ENCODE data around the gene ALPK1. TPM values are rescaled to one million over a fixed set of nuclear protein-coding genes. Genes with fewer than 3 reads are reported as not detected.

ALPK1 gene
- total RNA-seq, 4 donors from 2014 or later: 12.6 to 19.9 (median 14.8) TPM

DNA sequence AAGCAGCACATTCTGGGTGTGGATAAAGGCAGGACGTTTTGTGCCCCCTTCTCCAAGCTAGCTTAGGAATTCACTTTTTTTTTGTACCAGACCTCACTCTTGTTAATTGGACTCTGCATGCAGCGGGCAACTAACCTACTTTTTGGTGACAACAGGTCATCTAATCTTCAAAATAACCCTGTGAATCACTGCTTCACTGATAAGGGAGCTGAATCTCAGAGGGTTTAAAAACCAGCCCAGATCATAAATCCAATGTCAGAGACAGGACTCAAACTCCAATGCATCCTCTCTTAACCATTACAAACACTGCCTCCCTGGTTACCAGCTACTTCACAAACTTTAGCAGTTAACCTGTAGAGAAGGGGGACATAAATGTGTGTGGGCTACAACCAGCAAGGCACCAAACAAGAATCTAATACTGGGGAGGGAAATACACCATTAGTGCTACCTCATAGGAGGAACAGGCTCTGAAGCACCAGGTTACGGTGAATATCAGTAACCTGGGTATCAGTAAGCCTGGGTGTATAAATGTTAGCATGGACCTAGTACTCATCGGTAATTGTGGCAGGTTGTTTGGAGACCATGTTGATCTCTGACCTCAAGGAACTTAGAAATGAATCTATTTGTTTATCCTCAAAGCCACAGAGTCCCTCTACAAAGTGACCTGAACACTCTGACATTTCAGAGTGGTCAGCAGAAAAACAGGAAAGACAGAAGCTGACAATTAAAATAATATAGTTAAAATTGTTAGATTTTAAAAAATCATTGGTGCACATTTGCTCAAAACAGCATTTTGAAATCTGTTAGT lies 14.1 kb upstream of the ALPK1 start:
- WGBS: 79% methylated on average over 4 of the region's 4 CpGs

DNA sequence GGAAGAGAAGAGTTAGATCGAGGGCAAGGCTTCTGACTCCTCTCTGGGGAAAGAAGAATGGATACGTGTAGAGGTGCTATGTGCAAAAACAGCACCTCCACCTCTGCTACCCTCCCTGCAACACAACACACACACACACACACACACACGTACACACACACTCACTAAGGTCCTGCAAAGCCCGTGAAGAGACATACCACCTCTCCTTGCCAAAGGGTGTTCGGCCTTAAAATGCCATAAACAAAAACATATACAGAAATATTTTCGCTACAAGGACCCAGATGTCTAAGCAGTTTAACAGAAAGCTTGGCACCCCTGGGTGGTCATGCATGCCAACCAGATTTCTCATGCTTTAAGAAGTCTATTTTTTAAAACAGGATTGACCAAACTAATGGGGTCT lies 13.0 kb upstream of the ALPK1 start:
- TF ChIP-seq, protein P1, sequence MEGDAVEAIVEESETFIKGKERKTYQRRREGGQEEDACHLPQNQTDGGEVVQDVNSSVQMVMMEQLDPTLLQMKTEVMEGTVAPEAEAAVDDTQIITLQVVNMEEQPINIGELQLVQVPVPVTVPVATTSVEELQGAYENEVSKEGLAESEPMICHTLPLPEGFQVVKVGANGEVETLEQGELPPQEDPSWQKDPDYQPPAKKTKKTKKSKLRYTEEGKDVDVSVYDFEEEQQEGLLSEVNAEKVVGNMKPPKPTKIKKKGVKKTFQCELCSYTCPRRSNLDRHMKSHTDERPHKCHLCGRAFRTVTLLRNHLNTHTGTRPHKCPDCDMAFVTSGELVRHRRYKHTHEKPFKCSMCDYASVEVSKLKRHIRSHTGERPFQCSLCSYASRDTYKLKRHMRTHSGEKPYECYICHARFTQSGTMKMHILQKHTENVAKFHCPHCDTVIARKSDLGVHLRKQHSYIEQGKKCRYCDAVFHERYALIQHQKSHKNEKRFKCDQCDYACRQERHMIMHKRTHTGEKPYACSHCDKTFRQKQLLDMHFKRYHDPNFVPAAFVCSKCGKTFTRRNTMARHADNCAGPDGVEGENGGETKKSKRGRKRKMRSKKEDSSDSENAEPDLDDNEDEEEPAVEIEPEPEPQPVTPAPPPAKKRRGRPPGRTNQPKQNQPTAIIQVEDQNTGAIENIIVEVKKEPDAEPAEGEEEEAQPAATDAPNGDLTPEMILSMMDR (IDR thresholded peaks at IDR 0.05): no peak
- Histone ChIP-seq H3K27ac (replicated peaks in 1 of 4) (peak overlapping the region; percentile 73 to 86 (median 80)), H3K4me1 (peaks cover 17 to 38% (median 34%) of the 10 kb centered on the region in 4 donors), H3K36me3 (no peaks in the 10 kb centered on the region), H3K4me3 (peak overlapping the region; percentile 65 to 88 (median 83)), H3K27me3 (no peaks in the 10 kb centered on the region), H3K9me3 (no peaks in the 10 kb centered on the region)
- WGBS: 25% methylated on average over 6 of the region's 6 CpGs
- no peak for DNase-seq (ENCODE audit: extremely low spot score)
- intact Hi-C loops (cut with DNase I): no loop called here

More for the DNA sequence above, 14.1 kb upstream of the ALPK1 start:
- Histone ChIP-seq H3K4me1 (peaks cover 22 to 43% (median 35%) of the 10 kb centered on the region in 4 donors), H3K27ac (replicated peaks in 1 of 4) (no peak overlapping the region), H3K4me3 (no peak overlapping the region), H3K27me3 (no peaks in the 10 kb centered on the region), H3K9me3 (no peaks in the 10 kb centered on the region), H3K36me3 (no peaks in the 10 kb centered on the region)
- intact Hi-C loops (cut with DNase I): no loop called here
- no peak for DNase-seq (ENCODE audit: extremely low spot score)
- TF ChIP-seq EP300 (IDR thresholded peaks at IDR 0.05): no peak
- TF ChIP-seq, protein P1 (IDR thresholded peaks at IDR 0.05): no peak
- TF ChIP-seq POLR2AphosphoS5 (IDR thresholded peaks at IDR 0.05): no peak
- no peak for TF ChIP-seq POLR2A (IDR thresholded peaks at IDR 0.05; ENCODE audit: low read depth)

DNA sequence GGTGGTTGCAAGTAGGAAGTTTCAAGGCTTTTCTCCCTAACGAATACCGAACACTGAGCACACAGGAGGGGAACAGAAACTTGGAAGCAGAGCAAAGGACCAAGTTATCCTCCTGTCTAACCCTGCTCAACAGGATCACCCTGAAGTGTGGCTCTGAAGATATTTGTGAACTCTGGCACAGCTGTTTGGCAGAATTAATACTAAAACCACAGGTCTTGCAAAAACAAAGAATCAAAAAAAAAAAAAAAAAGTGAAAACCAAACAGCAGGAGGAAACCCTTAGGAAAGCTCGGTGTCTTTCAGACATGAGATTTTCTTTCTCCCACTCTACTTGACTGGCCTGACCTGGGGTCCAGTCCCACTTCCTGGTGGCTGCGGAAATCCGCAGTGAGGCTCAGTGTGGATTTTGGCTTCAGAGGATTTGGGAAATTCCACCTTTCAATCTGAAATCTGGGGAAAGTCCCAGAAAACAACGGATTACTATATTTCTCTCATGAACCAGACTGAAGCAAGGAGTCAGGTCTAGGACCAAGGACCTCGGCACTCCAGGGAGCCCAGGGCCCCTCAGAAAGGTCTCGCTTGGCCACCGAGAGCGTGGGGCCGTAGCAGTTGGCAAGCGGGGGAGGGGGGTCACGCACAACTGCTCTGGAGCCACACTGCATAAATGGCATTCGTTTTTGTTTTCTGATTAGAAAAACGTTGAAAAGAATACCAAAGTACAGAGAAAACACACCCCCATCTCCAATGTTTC lies 12.3 kb upstream of the ALPK1 start:
- intact Hi-C loops (cut with DNase I): no loop called here
- no peaks in the 10 kb centered on the region for H3K9me3 ChIP-seq
- TF ChIP-seq, protein P1 (IDR thresholded peaks at IDR 0.05): no peak
- TF ChIP-seq POLR2A (IDR thresholded peaks at IDR 0.05; ENCODE audit: low read depth) (no peak), EP300 (IDR thresholded peaks at IDR 0.05) (no peak), POLR2AphosphoS5 (IDR thresholded peaks at IDR 0.05) (no peak)

DNA sequence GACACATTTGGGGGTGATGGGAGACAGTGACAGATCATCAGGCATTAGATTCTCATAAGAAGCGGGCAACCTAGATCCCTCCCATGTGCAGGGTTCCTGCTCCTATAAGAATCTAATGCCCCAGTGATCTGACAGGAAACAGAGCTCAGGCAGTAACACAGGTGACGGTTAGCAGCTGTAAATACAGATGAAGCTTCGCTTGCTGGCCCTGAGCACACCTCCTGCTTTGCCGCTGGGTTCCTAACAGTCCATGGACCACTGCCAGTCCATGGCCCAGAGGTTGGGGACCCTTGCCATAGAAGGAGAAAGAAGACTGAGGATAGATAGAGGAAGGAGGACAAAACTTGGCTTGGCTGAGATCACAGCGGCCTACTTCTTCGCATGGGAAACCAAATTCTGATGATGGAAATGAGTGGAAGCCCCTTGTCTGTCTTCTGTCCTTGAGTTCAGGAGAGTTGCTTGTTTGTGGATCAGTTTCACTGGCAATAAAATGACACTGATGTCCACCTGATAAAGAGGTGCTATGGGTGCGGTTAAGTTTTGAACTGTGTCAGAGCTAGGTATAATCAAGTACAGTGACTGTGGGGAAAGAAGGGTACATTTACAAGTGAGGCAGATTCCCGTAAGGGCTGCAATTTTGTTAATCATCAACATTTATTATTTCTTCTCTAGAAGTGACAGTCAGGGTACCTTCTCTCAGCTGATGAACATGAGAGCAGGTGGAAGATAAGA lies 9.7 kb upstream of the ALPK1 start:
- TF ChIP-seq POLR2A (IDR thresholded peaks at IDR 0.05; ENCODE audit: low read depth) (no peak), POLR2AphosphoS5 (IDR thresholded peaks at IDR 0.05) (no peak), EP300 (IDR thresholded peaks at IDR 0.05) (no peak)
- TF ChIP-seq, protein P1 (IDR thresholded peaks at IDR 0.05): no peak
- WGBS: 95% methylated on average over 8 of the region's 8 CpGs
- H3K9me3 ChIP-seq: no peaks in the 10 kb centered on the region
- no peaks in the 10 kb centered on the region for H3K27me3 ChIP-seq
- no peak overlapping the region for H3K4me3 ChIP-seq
- no peak for DNase-seq (ENCODE audit: extremely low spot score)
- H3K4me1 ChIP-seq: peaks cover 7 to 29% (median 27%) of the 10 kb centered on the region in 4 donors
- no peaks in the 10 kb centered on the region for H3K36me3 ChIP-seq
- intact Hi-C loops (cut with DNase I): no loop called here
- no peak overlapping the region for H3K27ac ChIP-seq (replicated peaks in 1 of 4)

More for the DNA sequence above, 12.3 kb upstream of the ALPK1 start:
- H3K4me1 ChIP-seq: peaks cover 11 to 32% (median 29%) of the 10 kb centered on the region in 4 donors
- peak overlapping the region; percentile 73 to 86 (median 80) for H3K27ac ChIP-seq (replicated peaks in 1 of 4)
- no peak for DNase-seq (ENCODE audit: extremely low spot score)
- no peaks in the 10 kb centered on the region for H3K27me3 ChIP-seq
- H3K4me3 ChIP-seq: peak overlapping the region; percentile 65 to 88 (median 83)
- H3K36me3 ChIP-seq: no peaks in the 10 kb centered on the region
- 2% methylated on average over 14 of the region's 15 CpGs for WGBS

Measured in esophagus muscularis mucosa (tissue), 4 donors.